SIG-M5 treated with dmso at 0.1 percent for 504 hours (cell line): ENCODE results near the gene CCDC40.

Experiments
- DNase-seq: peaks from one replicate; lab custom pipeline; 2025; ENCODE audit not compliant: unreplicated experiment; lab: John Stamatoyannopoulos, UW

The CCDC40 gene

DNA sequence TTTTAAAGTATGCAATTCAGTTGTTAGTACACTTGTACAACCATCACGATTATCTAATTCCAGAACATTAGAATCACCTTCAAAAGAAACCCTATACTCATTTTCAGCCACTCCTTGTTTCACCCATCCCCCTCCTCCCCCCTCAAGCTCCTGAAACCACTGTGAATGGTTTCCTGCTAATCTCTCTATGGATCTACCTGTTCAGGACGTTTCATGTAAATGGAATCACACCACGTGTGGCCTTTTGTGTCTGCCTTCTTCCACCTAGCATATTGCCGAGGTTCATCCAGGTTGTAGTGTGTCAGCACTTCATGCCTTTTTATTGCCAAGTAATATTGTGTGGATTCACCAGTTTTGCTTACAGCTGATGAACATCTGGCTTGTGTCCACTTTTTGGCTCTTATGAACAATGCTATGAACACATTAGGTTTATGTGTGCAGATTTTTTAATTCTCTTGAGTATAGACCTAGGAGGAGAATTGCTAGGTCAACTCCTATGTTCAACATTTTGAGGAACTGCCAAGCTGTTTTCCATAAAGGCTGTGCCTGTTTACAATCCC, 92.6 kb downstream of the CCDC40 start:
- DNase-seq = no peak

DNA sequence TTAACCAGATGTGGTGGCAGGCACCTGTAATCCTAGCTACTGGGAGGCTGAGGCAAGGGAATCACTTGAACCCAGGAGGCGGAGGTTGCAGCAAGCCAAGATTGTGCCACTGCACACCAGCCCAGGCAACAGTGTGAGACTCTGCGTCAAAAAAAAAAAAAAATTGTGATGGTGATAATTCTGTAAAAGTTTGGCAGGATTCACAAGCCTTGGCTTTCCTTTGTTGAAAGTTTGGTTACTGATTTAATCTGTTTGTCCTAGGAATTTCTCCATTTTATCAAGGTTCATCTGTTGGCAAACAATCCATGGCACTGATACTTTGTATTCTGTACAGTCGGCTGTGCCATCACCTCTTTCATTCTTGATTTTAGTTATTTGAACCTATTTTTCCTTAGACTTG, 94.5 kb downstream of the CCDC40 start:
- DNase-seq = no peak

DNA sequence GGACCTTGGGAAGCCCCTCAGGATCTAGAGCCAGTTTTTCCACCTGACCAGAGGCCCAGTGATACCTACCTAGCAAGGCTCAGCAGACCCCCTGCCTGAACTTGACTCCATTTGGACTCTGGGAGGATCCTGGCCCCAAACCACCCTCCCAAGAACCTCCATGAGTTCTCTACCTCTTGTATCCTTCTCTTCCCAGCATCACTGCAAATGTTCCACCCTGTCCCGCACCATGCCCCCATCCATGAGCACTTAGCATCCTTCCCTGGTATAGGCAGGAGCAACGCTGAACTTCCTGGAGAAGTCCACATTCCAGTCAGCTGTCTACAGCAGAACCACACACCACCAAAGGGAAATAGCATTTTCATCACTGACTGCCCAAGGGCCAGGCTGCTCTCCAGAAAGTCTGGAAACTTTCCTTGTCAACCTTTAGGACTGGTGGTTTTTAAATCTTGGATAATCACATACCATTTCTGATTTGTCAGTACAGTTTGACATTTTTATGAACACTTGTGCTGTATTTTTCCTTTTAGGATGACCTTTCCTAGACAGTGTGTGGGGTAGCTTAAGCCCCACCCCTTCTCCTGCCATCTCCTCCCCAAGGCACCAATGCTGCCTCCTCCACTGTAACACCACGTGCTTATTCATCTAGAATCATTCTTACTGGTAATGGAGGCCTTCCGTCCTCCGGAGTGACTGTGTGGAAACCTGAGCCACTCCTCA, 96.6 kb downstream of the CCDC40 start:
- DNase-seq = no peak

DNA sequence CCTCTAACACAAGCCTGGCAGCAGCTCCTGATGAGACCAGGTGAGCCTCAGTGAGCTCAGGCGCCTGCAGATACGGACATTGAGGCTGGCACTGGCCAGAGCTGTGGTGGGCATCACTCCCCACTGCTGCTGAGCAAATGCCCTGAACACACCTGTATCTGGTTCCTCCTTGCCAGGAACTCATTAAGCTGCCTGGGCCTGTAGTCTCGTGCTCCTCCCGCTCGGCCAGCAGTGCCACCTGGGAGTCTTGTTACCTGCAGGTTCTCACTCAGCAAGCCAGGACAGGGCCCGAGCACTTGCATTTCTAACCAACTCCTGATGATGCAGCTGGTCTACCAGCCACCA, 97.2 kb downstream of the CCDC40 start:
- DNase-seq = no peak

DNA sequence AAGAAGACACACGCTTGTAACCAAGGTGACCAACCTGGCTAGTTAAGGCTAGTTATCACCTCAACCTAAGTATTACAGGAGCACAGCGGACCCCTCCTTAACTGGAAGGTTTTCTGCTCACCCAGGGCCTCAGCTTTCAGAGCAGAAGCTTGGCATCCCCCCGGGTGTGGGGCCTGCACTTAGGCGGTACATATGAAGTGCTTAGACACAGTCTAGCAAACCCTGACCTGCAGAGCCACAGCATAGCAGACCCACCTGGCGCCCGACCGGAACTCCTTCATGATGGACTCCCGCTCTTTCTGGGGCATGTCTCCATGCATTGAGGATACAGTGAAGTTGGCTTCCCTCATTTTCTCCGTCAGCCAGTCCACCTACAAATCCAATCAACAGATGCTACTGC, 100.7 kb downstream of the CCDC40 start:
- DNase-seq = no peak

DNA sequence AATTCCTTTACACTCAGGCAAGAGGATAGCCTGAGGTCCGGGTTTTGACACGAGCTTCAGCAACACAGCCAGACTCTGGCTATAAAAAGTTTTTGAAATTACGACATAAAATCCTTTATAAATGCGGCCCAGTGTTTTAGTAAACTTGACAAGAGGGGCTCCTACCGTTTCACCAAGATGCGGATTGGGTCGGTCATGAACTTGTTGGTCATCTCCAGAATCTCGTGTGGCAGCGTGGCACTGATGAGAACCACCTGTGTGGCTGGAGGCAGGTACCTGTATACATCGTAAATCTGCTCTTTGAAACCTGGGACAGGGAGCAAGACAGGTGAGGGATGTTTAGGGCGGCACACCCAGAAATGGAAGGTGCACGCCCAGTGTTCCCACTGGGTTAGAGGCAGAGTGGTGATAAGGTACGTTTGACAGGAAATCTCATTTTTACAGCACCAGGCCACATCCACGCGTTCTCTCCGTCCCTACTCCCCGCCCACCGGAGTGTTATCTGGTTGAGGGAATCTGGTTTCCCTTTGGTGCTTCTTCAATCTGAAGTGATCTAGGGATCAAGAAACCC, 102.5 kb downstream of the CCDC40 start:
- no peak for DNase-seq

DNA sequence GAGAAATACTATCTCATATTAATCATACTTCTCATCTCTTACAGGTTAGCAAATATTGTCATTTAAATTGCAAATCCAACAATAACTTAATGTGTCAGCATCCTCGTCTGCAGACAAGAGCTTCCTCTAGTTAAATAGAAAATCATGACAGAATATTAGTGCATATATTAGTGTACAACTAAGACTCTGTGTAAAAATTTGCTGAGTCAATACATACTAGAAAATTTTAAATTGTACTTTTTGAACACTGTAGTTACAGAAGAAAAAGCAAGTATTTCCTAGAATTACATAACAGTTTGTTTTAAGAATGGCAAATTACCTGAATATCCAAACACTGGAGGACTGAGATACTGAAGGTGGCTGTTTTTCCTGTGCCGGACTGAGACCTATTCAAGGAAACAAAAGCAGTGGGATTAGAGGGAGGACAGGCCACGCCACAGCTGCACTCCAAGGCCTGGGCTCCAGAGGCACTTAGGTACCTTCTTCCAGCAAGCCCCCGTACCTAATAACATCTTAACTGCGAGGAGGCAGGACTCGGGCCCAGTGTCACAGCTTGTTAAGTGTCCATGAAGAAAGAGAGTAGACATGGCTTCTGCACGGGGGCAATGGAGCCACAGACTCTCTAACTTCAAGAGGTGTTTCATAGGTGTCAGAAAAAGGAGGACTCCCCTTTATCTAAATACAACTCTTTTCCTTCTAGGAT, 105.2 kb downstream of the CCDC40 start:
- no peak for DNase-seq

DNA sequence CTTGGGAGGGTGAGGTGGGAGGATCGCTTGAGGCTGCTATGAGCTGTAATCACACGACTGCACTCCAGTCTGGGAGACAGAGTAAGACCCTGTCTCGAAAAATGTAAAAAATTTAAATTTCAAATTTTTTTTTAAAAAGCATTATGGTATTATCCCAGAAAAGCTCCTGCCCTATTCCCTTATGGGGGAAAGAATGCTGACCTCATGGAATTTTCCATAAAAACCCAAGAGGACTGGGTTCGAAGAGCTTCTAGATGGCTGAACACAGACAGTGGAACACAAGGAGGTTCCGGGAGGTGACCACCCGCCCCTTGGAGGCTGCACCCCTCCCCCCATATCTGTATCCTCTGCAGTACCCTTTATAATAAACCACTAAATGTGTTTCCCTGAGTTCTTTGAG, 106.5 kb downstream of the CCDC40 start:
- no peak for DNase-seq

DNA sequence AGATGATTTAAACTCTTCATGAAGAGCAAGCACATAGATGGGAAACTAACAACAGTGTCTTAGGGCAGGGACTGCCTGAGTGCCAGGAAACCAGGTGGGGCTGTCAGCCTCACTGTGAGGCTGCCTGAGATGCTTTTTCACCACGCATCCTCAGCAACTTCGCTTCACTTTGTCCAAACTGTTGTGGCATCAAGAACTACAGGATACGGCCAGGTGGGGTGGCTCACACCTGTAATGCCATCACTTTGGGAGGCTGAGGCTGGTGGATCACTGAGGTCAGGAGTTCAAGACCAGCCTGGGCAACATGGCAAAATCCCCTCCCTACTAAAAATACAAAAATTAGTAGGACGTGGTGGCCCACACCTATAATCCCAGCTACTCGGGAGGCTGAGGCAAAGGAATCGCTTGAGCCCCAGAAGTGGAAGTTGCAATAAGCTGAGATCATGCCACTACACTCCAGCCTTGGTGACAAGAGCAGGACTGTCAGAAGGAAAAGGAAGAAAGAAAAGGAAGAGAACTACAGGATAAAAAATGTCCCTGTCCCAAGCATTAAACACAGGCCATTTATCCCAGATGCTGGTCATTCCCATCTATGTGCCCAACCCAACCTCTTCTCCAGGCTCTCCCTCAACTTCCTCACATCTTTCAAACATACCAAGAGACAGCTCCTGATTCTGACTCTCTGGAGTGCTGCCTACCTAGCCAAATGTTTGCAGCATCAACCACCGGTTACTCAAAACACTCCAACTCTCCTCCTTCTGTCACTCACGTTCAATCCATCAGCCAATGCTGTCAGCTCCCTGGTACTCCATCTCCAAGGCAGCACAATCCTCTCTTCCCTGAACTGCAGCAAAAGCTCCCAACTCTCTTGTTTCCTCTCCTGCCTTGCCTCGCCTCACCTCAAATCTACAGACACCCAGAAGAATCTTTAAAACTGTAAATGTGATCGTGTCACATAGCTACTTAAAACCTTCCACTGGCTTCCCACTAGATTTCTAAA, 108.9 kb downstream of the CCDC40 start:
- DNase-seq = peak; percentile 42

DNA sequence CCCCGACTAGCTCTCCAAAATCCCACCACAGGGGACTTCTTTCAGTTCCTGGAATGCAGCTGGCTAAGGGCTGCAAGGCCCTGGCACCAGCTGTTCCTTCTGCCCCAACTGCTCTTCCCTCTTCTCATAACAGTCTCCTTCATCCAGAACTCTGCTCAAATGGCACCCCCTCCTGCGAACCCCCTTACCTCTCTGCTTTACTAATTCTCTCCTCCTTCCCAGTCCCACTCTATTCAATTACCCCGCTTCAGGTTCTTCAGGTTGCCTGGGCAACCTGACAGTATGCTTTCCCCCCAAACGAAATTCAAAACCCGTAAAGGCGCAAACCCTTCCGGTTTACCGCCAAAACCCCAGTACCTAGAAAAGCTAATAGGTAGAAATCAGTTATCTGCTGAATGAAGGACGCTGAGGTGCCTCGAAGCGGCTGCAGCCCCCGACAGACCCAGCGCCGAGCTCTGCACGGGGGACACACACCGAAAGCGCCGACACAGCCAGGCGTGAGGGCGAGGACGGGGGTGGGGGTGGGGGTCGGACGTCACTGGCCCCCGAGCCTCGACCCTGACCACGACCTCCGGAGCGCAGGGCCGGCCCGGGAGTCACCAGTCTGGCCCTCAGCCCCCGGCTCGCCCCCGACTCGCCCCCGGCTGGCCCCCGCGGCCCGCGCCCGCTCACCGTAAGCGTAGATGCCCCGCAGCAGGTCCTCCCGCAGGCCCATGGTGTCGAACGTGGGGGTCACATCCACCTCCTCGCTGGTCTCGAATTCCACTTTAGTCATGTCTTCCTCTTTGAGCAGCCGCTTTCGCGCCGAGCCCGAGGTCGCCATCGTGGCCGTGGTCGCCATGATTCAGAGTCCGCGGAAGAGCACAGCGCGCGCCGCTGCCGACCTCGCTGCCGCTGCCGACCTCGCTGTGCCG, 109.9 kb downstream of the CCDC40 start:
- DNase-seq = peak; percentile 57

DNA sequence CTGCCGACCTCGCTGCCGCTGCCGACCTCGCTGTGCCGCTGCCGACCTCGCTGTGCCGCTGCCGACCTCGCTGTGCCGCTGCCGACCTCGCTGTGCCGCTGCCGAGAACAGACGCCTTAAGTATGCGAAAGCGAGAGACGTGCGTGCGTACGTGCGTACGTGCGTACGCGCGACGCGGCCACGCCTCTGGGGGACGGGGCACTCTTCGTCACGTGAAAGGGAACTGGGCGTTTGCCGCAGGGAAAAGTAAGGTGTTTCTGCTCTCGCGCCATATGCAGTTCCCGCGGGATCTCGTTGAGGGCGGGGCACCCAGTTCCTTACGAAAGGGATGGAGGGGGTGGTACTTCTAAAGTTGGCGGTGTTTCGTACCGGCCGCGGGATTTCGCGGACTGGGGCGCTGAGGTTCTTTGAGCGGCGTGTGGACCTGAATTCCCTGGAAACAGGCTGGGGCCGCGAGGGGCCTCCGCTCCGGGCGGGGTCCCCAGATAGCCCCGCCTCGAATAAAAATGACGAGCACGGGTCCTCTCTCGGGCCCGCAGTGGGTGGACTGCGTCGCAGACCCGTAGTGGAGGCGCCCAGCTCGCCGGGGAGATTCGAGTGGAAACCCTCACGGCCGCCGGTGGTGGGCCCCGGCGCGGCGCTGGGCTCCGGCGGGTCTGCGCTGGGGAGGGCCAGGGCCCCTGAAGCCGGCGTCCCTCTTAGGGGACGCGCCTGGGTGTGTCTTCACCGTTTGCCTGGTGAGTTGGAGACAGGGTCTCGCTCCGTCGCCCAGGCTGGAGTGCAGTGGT, 110.8 kb downstream of the CCDC40 start, which contains the start of gene EIF4A3:
Gene EIF4A3, minus strand, starts transcription at position 94 of the 788 bp plus-strand sequence. CDS start 167 bp downstream, outside the sequence.
- DNase-seq = peak; percentile 99
